Esophagus muscularis mucosa (tissue), 4 donors: ENCODE data around the gene CD14. TPM values are rescaled to one million over a fixed set of nuclear protein-coding genes. Genes with fewer than 3 reads are reported as not detected.

Experiments
- DNase-seq: peaks from one replicate; pipeline ENCODE4 v3.0.0-alpha.2; 2017; ENCODE audit errors: extremely low spot score
- H3K27ac ChIP-seq, 4 donors: fragments of 200-600 bp; sonication (generic); replicated peaks in 1 of 4; 1 replicate in 3 of 4; 2 replicates in 1 of 4; pipeline ENCODE4 v1.5.1; 2016 to 2019; ENCODE audit warnings: mild to moderate bottlenecking in 1 of 4
- H3K27me3 ChIP-seq, 4 donors: fragments of 200-600 bp; sonication (generic); one replicate each; pipeline versions ENCODE4 v1.5.1 to v1.6.0; 2016 to 2019
- H3K36me3 ChIP-seq, 4 donors: fragments of 200-600 bp; sonication (generic); one replicate each; pipeline ENCODE4 v1.5.1; 2016 to 2019
- H3K4me1 ChIP-seq, 4 donors: fragments of 200-600 bp; sonication (generic); one replicate each; pipeline ENCODE4 v1.5.1; 2016 to 2019
- H3K4me3 ChIP-seq, 4 donors: fragments of 200-600 bp; sonication (generic); 1 replicate in 2 of 4; 2 replicates in 2 of 4; pipeline ENCODE4 v1.5.1; 2016 to 2019; ENCODE audit warnings: mild to moderate bottlenecking in 4 of 4, moderate library complexity in 1 of 4
- H3K9me3 ChIP-seq, 4 donors: fragments of 200-600 bp; sonication (generic); 1 replicate in 3 of 4; 2 replicates in 1 of 4; pipeline ENCODE4 v1.5.1; 2016 to 2019
- EP300 ChIP-seq: sonication (generic); formaldehyde crosslinking; IDR thresholded peaks from one replicate; pipeline ENCODE4 v1.6.1; 2017; ENCODE audit warnings: antibody characterized with exemption
- POLR2A ChIP-seq: fragments of 450-650 bp; IDR thresholded peaks from one replicate; pipeline ENCODE4 v1.6.1; 2017; ENCODE audit warnings: antibody characterized with exemption, moderate library complexity, mild to moderate bottlenecking, low read depth
- POLR2AphosphoS5 ChIP-seq, 2 donors: sonication (generic); formaldehyde crosslinking; IDR thresholded peaks; one replicate each; pipeline ENCODE4 v1.6.1; 2017; ENCODE audit warnings: antibody characterized with exemption in 2 of 2
- WGBS: methylation state at CpG from one replicate; pipeline ENCODE4 v1.1.5; 2018; 5-methylcytosine and 5-hydroxymethylcytosine counted together
- intact Hi-C: fragments of 100-400 bp; cut with DNase I; formaldehyde crosslinking; loops from one replicate; pipeline ENCODE4 v1.15.1; 2023
- total RNA-seq, 4 donors: library from RNA; depleted of rRNA; stranded (reverse); fragments of >200 nt; gene quantifications; one replicate each; pipeline versions ENCODE4 v1.1.0 to v1.2.1, GENCODE V29; 2016
- TF ChIP-seq, protein P1 (sequence below), 3 experiments: fragments of 200-600 bp in 2 of 3; fragments of 450-650 bp in 1 of 3; sonication (generic) in 2 of 3; IDR thresholded peaks; one replicate each; pipeline ENCODE4 v1.5.1; 2017 to 2019; ENCODE audit warnings: antibody characterized with exemption in 3 of 3, mild to moderate bottlenecking in 2 of 3, moderate library complexity in 1 of 3

Gene CD14
- total RNA-seq, 4 donors from 2014 or later: 34.9 to 125 (median 56.1) TPM

DNA sequence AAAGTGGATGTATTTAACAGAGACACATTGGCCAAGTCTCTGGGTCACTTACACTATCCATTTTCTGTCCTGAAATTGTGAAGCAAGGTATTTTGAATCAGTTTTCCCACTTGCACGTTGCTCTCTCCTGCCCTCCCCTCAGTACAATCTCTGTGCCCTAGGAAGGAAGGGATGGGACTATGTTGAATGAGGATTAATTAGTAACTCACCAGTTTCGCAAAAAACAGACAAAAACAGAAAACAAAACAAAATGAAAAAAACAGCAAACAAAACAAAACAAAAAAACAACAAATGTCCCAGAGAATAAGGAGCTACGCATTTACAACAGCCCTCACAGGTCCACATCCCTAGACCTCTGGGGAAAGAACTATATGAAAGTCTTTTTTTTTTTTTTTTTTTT, 1.1 kb upstream of the CD14 start:
- no peaks in the 10 kb centered on the region for H3K36me3 ChIP-seq
- TF ChIP-seq POLR2AphosphoS5 (IDR thresholded peaks at IDR 0.05) (no peak), EP300 (no peak), POLR2A (no peak)
- TF ChIP-seq, protein P1, sequence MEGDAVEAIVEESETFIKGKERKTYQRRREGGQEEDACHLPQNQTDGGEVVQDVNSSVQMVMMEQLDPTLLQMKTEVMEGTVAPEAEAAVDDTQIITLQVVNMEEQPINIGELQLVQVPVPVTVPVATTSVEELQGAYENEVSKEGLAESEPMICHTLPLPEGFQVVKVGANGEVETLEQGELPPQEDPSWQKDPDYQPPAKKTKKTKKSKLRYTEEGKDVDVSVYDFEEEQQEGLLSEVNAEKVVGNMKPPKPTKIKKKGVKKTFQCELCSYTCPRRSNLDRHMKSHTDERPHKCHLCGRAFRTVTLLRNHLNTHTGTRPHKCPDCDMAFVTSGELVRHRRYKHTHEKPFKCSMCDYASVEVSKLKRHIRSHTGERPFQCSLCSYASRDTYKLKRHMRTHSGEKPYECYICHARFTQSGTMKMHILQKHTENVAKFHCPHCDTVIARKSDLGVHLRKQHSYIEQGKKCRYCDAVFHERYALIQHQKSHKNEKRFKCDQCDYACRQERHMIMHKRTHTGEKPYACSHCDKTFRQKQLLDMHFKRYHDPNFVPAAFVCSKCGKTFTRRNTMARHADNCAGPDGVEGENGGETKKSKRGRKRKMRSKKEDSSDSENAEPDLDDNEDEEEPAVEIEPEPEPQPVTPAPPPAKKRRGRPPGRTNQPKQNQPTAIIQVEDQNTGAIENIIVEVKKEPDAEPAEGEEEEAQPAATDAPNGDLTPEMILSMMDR (IDR thresholded peaks at IDR 0.05): no peak
- peaks cover 14 to 38% (median 32%) of the 10 kb centered on the region in 4 donors for H3K4me1 ChIP-seq
- intact Hi-C loops: no loop called here
- peak overlapping the region in 3 of 4 donors; percentile 30 to 82 (median 71) for H3K27ac ChIP-seq
- H3K4me3 ChIP-seq: no peak overlapping the region
- 69% methylated on average over 3 of the region's 3 CpGs for WGBS
- H3K9me3 ChIP-seq: no peaks in the 10 kb centered on the region
- H3K27me3 ChIP-seq: no peaks in the 10 kb centered on the region
- no peak for DNase-seq

DNA sequence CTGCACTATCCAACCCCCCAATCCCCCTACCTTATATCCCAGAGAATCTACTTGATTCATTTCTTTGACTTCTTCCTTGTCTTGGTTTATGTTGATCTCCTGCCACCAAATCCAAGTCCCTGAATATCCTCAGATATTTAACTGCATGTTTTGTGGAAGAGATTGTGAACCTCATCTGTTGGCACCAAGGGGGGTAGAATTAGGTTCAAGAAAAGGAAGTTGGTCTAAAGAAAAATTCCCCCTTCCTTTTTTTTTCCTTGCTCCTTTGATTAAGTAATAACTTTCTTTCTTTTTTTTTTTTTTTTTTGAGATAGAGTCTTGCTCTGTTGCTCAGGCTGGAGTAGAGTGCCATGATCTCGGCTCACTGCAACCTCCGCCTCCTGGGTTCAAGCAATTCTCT, 526 bp upstream of the CD14 start:
- Histone ChIP-seq H3K27ac (peak overlapping the region; percentile 71 to 82 (median 71)), H3K4me3 (peak overlapping the region; percentile 59 to 66 (median 61)), H3K9me3 (no peaks in the 10 kb centered on the region), H3K27me3 (no peaks in the 10 kb centered on the region), H3K36me3 (no peaks in the 10 kb centered on the region), H3K4me1 (peaks cover 10 to 33% (median 27%) of the 10 kb centered on the region in 4 donors)
- no peak for DNase-seq
- TF ChIP-seq POLR2A: no peak
- no peak for TF ChIP-seq EP300
- TF ChIP-seq, protein P1 (IDR thresholded peaks at IDR 0.05): no peak
- TF ChIP-seq POLR2AphosphoS5 (IDR thresholded peaks at IDR 0.05): no peak
- intact Hi-C loops: no loop called here
- WGBS: 70% methylated on average over 2 of the region's 2 CpGs

DNA sequence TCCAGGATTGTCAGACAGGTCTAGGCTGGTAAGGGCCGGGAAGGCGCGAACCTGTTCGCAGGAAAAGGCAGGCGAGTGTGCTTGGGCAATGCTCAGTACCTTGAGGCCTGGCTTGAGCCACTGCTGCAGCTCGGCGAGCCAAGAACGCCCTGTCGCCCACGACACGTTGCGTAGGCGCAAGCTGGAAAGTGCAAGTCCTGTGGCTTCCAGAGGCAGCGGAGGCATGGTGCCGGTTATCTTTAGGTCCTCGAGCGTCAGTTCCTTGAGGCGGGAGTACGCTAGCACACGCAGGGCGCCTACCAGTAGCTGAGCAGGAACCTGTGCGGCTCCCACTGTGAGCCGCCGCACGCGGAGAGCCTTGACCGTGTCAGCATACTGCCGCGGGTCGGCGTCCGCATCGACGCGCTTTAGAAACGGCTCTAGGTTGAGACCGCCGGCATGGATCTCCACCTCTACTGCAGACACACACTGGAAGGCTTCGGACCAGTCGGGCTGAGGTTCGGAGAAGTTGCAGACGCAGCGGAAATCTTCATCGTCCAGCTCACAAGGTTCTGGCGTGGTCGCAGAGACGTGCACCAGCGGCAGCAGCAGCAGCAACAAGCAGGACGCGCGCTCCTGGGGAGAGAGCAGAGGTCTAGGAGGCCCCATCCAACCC, 482 bp downstream of the CD14 start:
- Histone ChIP-seq H3K4me1 (peaks cover 8 to 31% (median 24%) of the 10 kb centered on the region in 4 donors), H3K27ac (peak overlapping the region; percentile 71 to 82 (median 71)), H3K36me3 (no peaks in the 10 kb centered on the region), H3K9me3 (no peaks in the 10 kb centered on the region), H3K4me3 (peak overlapping the region; percentile 59 to 66 (median 61)), H3K27me3 (no peaks in the 10 kb centered on the region)
- intact Hi-C loops: no loop called here
- TF ChIP-seq POLR2AphosphoS5 (IDR thresholded peaks at IDR 0.05): peak in 1 of 2 donors; percentile 3
- TF ChIP-seq, protein P1 (IDR thresholded peaks at IDR 0.05): peak in 1 of 3 experiments; percentile 5
- TF ChIP-seq EP300: no peak
- WGBS: 1% methylated on average over 17 of the region's 51 CpGs
- DNase-seq: peak; percentile 91

DNA sequence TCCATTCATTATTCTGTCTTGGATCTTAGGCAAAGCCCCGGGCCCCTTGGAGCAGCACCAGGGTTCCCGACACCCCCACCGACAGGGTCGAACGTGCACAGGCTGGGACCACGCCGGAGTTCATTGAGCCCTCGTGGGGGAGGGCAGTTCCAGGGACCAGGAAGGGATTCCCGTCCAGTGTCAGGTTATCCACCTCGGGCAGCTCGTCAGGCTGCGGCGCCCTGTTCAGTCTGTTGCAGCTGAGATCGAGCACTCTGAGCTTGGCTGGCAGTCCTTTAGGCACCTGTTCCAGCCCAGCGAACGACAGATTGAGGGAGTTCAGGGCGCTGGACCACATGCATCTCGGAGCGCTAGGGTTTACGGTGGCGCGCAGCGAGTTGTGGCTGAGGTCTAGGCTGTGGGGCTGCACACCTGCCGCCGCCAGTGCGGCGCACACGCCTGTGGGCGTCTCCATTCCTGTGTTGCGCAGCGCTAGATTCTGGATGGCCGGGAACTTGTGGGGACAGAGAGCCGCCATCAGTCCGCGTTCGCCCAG, 1.1 kb downstream of the CD14 start:
- intact Hi-C loops: no loop called here
- WGBS: 12% methylated on average over 14 of the region's 36 CpGs
- Histone ChIP-seq H3K9me3 (no peaks in the 10 kb centered on the region), H3K4me3 (peak overlapping the region; percentile 59 to 66 (median 61)), H3K27me3 (no peaks in the 10 kb centered on the region), H3K36me3 (no peaks in the 10 kb centered on the region), H3K4me1 (peaks cover 8 to 31% (median 24%) of the 10 kb centered on the region in 4 donors), H3K27ac (peak overlapping the region; percentile 71 to 82 (median 71))
- TF ChIP-seq, protein P1 (IDR thresholded peaks at IDR 0.05): no peak
- TF ChIP-seq POLR2A (no peak), EP300 (no peak), POLR2AphosphoS5 (IDR thresholded peaks at IDR 0.05) (no peak)
- DNase-seq: no peak
